OCI-LY1 (cell line): ENCODE measurements around the gene ADGRG1.

Source experiments
- H2AFZ ChIP-seq: fragments of 200-600 bp; sonication (generic), shearing (Covaris generic); 2 replicates; pipeline ENCODE4 v1.6.0; 2014; ENCODE audit warnings: antibody characterized with exemption, mild to moderate bottlenecking, low read length
- H3F3A ChIP-seq: fragments of 200-600 bp; sonication (generic), shearing (Covaris generic); 2 replicates; pipeline ENCODE4 v1.6.0; 2014; ENCODE audit warnings: mild to moderate bottlenecking, antibody characterized with exemption, low read length, moderate library complexity; ENCODE audit not compliant: insufficient read depth
- H3K27ac ChIP-seq: fragments of 200-600 bp; sonication (generic); 2 replicates; pipeline ENCODE4 v1.5.1; 2014; ENCODE audit warnings: low read length, mixed run types, mild to moderate bottlenecking, low read depth; ENCODE audit not compliant: poor library complexity, severe bottlenecking
- H3K27me3 ChIP-seq: fragments of 200-600 bp; sonication (generic); 2 replicates; pipeline ENCODE4 v1.6.0; 2014; ENCODE audit warnings: antibody characterized with exemption, mild to moderate bottlenecking, low read length, moderate library complexity; ENCODE audit not compliant: insufficient read depth
- H3K36me3 ChIP-seq: fragments of 200-600 bp; sonication (generic); 2 replicates; pipeline ENCODE4 v1.6.1; 2014; ENCODE audit warnings: mild to moderate bottlenecking, antibody characterized with exemption, low read length, moderate library complexity, mixed read lengths; ENCODE audit not compliant: insufficient read depth
- H3K4me1 ChIP-seq: fragments of 200-600 bp; sonication (generic); 2 replicates; pipeline ENCODE4 v1.5.1; 2014; ENCODE audit warnings: mild to moderate bottlenecking, low read length, moderate library complexity; ENCODE audit not compliant: insufficient read depth, severe bottlenecking
- H3K4me2 ChIP-seq: fragments of 200-600 bp; sonication (generic), shearing (Covaris generic); 2 replicates; pipeline ENCODE4 v1.6.1; 2014; ENCODE audit warnings: low read length
- H3K4me3 ChIP-seq: fragments of 200-600 bp; sonication (generic); 2 replicates; pipeline ENCODE4 v1.5.1; 2014; ENCODE audit warnings: low read length, low read depth, mild to moderate bottlenecking, mixed read lengths; ENCODE audit not compliant: poor library complexity, severe bottlenecking
- H3K79me2 ChIP-seq: fragments of 200-600 bp; shearing (Covaris generic); 2 replicates; pipeline ENCODE4 v1.6.1; 2016; ENCODE audit warnings: mixed run types, low read length, mixed read lengths; ENCODE audit not compliant: insufficient read depth
- H3K9ac ChIP-seq: fragments of 200-600 bp; sonication (generic), shearing (Covaris generic); 2 replicates; pipeline ENCODE4 v1.6.1; 2014; ENCODE audit warnings: mild to moderate bottlenecking, low read length, mixed read lengths
- H3K9me2 ChIP-seq: fragments of 200-600 bp; sonication (generic), shearing (Covaris generic); 2 replicates; pipeline ENCODE4 v1.6.1; 2014; ENCODE audit warnings: low read depth, mild to moderate bottlenecking, low read length, mixed read lengths
- H3K9me3 ChIP-seq: fragments of 200-600 bp; shearing (Covaris generic); 2 replicates; pipeline ENCODE4 v1.6.1; 2014; ENCODE audit warnings: low read length, mixed read lengths
- H4K20me1 ChIP-seq: fragments of 200-600 bp; sonication (generic), shearing (Covaris generic); 2 replicates; pipeline ENCODE4 v1.6.0; 2016; ENCODE audit warnings: mild to moderate bottlenecking, low read length; ENCODE audit not compliant: insufficient read depth
- CTCF ChIP-seq: fragments of 200-600 bp; sonication (generic), shearing (Covaris generic); IDR thresholded peaks from 2 replicates; pipeline ENCODE4 v1.5.1; 2017; ENCODE audit warnings: mild to moderate bottlenecking, antibody characterized with exemption, low read length, moderate library complexity, mixed read lengths
- EZH2 ChIP-seq: fragments of 200-600 bp; sonication (generic), shearing (Covaris generic); IDR thresholded peaks from 2 replicates; pipeline ENCODE4 v1.8.0; 2017; ENCODE audit warnings: borderline replicate concordance, mixed run types, mild to moderate bottlenecking, antibody characterized with exemption, low read length, moderate library complexity, mixed read lengths

The ADGRG1 gene

GRCh38 chr16:57658130-57658877 lies 29.9 kb downstream of the ADGRG1 start:
- Histone ChIP-seq H3K4me2 (no peak overlapping the region), H4K20me1 (no peaks in the 10 kb centered on the region), H3K79me2 (no peaks in the 10 kb centered on the region), H3K9ac (no peak overlapping the region), H3K4me3 (no peak overlapping the region), H3K9me2 (no peaks in the 10 kb centered on the region), H3F3A (no peaks in the 10 kb centered on the region), H3K36me3 (no peaks in the 10 kb centered on the region), H3K4me1 (no peaks in the 10 kb centered on the region), H2AFZ (no peak overlapping the region), H3K9me3 (no peaks in the 10 kb centered on the region), H3K27me3 (0 out of 2 replicates have a peak, but pooled peaks cover 7% of the 10 kb centered on the region), H3K27ac (no peak overlapping the region)
- TF ChIP-seq EZH2 (no peak), CTCF (no peak)

- no peak overlapping the region for H3K9ac ChIP-seq
- H3K4me3 ChIP-seq, result no peak overlapping the region
- no peaks in the 10 kb centered on the region for H3K9me3 ChIP-seq
- H2AFZ ChIP-seq, result no peak overlapping the region
- no peaks in the 10 kb centered on the region for H4K20me1 ChIP-seq
- H3K79me2 ChIP-seq, result no peaks in the 10 kb centered on the region
- no peaks in the 10 kb centered on the region for H3K9me2 ChIP-seq
- no peaks in the 10 kb centered on the region for H3K4me1 ChIP-seq
- H3K27ac ChIP-seq, result no peak overlapping the region
- 0 out of 2 replicates have a peak, but pooled peaks cover 7% of the 10 kb centered on the region for H3K27me3 ChIP-seq
- H3K36me3 ChIP-seq, result no peaks in the 10 kb centered on the region
- TF ChIP-seq CTCF (no peak), EZH2 (no peak)
- H3F3A ChIP-seq, result no peaks in the 10 kb centered on the region
- H3K4me2 ChIP-seq, result no peak overlapping the region
Observed at GRCh38 chr16:57658878-57659674, 30.6 kb downstream of the ADGRG1 start.

GRCh38 chr16:57660715-57661463 lies 32.5 kb downstream of the ADGRG1 start:
- H3K79me2 ChIP-seq, result no peaks in the 10 kb centered on the region

More at GRCh38 chr16:57660715-57661463, 32.5 kb downstream of the ADGRG1 start:
- no peak overlapping the region for H2AFZ ChIP-seq
- H3K9ac ChIP-seq, result no peak overlapping the region
- no peaks in the 10 kb centered on the region for H4K20me1 ChIP-seq
- H3K4me3 ChIP-seq, result no peak overlapping the region
- H3K9me3 ChIP-seq, result no peaks in the 10 kb centered on the region
- H3F3A ChIP-seq, result no peaks in the 10 kb centered on the region
- H3K4me2 ChIP-seq, result no peak overlapping the region
- no peaks in the 10 kb centered on the region for H3K9me2 ChIP-seq
- H3K4me1 ChIP-seq, result no peaks in the 10 kb centered on the region
- no peak overlapping the region for H3K27ac ChIP-seq
- H3K27me3 ChIP-seq, result 0 out of 2 replicates have a peak, but pooled peaks cover 4% of the 10 kb centered on the region
- no peaks in the 10 kb centered on the region for H3K36me3 ChIP-seq
- no peak for TF ChIP-seq CTCF
